Choroid plexus epithelial cell (primary cell): ENCODE data around the gene MYO1D.

ENCODE experiments used
- DNase-seq: peaks from one replicate; pipeline ENCODE4 v3.0.0-alpha.2; 2010; ENCODE audit warnings: low read depth
- H3K4me3 ChIP-seq: 2 replicates; pipeline ENCODE4 v1.5.1; 2011; ENCODE audit warnings: low read depth, mild to moderate bottlenecking, control low read depth, low read length, moderate library complexity
- TF ChIP-seq, protein P1 (sequence below): conservative IDR thresholded peaks from 2 replicates; pipeline ENCODE4 v1.5.1; 2011; ENCODE audit warnings: low read depth, mild to moderate bottlenecking, control low read depth, inconsistent platforms, low read length, moderate library complexity

MYO1D gene

DNA sequence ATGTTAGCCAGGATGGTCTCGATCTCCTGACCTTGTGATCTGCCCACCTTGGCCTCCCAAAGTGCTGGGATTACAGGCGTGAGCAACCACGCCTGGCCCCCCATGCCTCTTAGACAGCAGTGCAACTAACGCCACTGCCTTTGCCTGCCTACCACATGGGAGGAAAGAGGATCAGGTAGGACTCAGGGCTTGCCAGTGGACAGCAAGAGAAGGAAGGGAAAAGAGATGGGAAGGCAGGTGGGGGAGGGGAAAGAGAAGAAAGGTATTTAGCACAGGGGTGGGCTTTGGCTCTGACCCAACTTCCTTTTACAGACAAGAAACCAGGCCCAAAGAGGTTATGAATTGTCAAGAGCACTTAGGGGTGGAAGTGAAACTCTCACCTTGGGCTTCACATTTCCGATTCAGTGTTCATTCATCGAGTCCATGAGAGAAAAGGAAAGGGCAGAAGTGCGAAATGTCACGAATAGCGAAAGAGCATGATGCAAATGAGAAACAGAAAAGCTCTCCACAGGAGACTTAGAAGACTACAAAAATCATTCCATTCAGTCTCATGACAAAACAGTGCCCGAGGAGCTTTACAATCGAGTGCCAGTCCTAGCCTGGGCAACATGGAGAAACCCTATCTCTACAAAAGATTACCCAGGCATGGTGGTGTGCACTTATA is 353.8 kb downstream of the MYO1D start:
- TF ChIP-seq, protein P1, sequence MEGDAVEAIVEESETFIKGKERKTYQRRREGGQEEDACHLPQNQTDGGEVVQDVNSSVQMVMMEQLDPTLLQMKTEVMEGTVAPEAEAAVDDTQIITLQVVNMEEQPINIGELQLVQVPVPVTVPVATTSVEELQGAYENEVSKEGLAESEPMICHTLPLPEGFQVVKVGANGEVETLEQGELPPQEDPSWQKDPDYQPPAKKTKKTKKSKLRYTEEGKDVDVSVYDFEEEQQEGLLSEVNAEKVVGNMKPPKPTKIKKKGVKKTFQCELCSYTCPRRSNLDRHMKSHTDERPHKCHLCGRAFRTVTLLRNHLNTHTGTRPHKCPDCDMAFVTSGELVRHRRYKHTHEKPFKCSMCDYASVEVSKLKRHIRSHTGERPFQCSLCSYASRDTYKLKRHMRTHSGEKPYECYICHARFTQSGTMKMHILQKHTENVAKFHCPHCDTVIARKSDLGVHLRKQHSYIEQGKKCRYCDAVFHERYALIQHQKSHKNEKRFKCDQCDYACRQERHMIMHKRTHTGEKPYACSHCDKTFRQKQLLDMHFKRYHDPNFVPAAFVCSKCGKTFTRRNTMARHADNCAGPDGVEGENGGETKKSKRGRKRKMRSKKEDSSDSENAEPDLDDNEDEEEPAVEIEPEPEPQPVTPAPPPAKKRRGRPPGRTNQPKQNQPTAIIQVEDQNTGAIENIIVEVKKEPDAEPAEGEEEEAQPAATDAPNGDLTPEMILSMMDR, result no peak
- no peak overlapping the region for H3K4me3 ChIP-seq
- DNase-seq, result no peak

DNA sequence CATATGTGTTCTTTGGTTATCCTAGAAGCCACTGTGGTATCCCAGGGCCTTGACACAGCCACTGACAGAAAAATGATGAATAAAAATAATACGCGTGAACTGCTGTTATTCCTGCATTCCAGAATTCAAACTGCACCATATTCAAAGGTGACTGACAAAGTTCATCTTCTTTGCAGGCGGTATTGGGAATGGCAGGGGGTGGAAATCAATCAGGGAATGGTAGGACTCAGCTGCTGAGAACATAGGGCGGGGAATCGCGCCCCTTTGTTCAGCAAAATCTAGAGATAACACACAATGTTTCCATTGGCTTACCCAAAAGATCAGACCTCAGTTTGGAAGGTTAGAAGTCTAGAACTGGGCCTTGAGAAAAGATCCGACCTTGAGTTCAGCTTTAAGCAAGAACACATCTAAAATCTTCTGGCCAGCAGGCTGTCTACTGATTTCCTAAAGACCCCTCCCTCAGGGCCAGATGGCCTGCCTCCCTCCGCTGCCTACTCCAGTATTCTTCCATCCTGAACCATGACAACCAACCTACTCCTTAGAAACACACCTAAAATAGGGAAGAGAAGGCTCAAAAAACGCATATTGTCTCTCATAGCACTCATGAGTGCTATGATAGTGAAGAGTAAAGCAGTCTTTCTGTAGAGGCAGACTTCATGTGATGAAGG is 356.1 kb downstream of the MYO1D start:
- TF ChIP-seq, protein P1, result no peak
- H3K4me3 ChIP-seq, result no peak overlapping the region

DNA sequence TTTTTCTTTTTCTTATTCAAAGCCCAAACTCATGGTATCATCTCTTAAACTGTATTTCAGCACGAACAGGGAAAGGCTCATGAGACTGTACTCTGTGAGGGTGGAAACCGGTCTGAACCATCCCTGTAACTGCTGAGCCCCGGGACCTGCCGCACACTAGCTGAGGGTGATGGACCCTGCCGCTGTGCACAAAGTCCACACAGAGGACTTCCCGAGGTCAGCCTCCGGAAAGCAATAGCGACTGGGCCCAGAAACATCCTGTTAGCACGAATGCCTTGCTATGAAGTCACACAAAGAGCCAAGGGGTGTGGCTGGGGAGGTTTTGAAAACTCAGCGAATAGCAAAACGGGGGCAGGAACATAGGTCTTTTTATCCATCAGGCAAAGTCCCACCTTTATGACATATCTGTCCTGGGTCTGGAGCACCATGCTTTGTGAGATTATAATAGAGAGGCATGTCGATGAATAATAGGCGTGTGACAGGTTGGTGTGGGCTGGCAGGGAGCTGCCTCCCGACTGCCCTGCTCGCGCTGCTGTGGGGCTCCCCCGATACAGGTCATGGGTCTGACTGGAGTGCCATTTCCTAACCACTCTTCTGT is 356.7 kb downstream of the MYO1D start:
- DNase-seq, result peak; percentile 43
- TF ChIP-seq, protein P1, result no peak
- H3K4me3 ChIP-seq, result peak overlapping the region; percentile 21

More for the DNA sequence above, 356.1 kb downstream of the MYO1D start:
- DNase-seq, result no peak

DNA sequence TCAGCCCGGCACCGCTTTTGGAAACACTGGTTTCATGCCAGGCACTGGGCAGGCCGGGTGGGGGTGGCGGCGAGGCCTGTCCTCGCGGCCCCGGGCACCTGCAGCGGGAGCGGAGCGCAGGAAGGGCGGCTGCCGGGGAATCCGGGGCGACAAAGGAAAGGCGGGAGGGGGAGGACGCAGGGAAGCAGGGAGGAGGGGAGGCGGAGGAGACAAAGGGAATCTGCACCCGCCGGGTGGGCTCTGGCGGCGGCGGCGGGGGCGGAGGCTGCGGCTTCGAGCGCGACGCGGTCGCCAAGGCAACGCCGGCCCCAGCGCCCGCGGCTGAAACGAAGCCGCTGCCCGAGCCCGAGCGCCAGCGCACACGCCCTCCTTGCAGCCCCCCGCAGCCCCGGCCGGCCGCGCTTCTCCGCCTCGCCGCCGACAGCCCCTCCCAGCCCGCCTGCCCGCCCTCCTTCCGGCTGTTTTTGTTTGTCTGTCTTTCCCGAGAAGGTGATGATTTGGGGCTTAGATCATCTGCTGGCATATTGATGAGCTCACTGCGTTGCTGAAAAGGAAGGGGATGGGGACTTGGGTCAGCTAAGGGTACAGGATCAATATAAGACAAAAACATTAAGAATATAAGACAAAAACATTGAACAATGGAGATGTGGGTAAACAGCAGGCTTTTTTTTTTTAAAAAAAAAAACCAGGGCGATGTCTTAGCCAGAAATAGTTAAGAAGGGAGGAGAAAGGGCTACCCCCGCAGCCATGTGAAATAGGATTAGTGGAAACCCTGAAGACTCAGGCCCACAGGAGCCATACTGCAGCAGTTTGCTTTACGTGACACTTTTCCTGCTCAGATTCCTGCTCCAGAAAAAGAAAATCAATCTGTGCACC is 357.5 kb downstream of the MYO1D start:
- TF ChIP-seq, protein P1, result no peak
- DNase-seq, result peak; percentile 16
- peak overlapping the region; percentile 53 for H3K4me3 ChIP-seq

DNA sequence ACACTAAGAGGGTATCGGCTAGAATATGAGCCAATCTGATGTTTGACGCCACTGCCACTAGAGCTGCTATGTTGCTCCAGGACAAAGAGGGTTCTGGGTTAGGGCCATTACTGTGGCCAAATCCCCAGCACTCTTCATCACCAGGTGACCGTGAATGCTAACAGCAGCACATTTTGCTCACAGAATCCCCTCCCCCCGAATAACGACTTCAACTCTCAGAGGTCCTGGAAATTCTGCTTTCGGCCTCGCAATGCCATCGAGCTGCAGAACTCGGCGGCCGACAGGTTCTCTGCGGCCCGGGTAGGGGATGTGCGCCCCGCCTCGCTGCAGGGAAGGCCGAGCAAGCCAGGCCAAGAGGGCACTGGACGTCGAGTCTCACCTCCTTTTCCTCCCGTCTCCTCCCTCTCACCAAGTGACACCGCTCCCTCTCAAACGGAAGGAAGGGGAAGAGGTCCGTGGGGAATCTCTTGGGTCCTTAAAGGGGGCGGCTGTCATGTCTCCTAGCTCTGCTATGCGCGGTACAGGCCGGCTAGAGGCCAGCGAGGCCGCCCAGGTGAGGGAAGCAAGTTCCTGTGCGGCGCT is 358.2 kb downstream of the MYO1D start:
- TF ChIP-seq, protein P1, result no peak
- peak overlapping the region; percentile 53 for H3K4me3 ChIP-seq
- DNase-seq, result no peak

DNA sequence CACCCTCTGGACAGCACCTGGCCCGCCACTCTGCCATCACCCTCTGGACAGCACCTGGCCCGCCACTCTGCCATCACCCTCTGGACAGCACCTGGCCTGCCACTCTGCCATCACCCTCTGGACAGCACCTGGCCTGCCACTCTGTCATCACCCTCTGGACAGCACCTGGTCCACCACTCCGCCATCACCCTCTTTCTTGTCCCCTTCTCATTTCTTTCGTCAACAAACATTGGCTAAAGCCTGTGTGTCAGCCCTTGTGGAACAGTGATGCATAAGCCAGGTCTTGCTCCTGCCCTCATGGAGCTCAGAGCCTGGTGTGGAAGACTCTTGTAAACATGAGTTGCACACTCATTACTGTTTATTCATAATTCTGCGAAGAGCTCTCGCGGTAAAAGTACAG is 358.9 kb downstream of the MYO1D start:
- TF ChIP-seq, protein P1, result no peak
- no peak for DNase-seq
- H3K4me3 ChIP-seq, result no peak overlapping the region
